Skeletal muscle tissue (tissue), 4 donors: ENCODE data around the gene KRTAP4-2. TPM values are rescaled to one million over a fixed set of nuclear protein-coding genes. Genes with fewer than 3 reads are reported as not detected.
"Not testable (repeated sequence)": the region's sequence is repeated elsewhere in the genome, so short reads cannot be mapped to it uniquely, and the experiment has no call there.

ENCODE experiments used
- H3K27ac ChIP-seq: one replicate; pipeline ENCODE4 v1.7.0; 2013; ENCODE audit warnings: mild to moderate bottlenecking, low read depth, low read length, inconsistent platforms
- H3K27me3 ChIP-seq, 3 donors: one replicate each; pipeline ENCODE4 v1.7.0; 2013; ENCODE audit warnings: low read length in 3 of 3; ENCODE audit not compliant: control insufficient read depth in 3 of 3, insufficient read depth in 3 of 3
- H3K36me3 ChIP-seq, 3 donors: one replicate each; pipeline ENCODE4 v1.7.0; 2013; ENCODE audit warnings: low read length in 3 of 3; ENCODE audit not compliant: control insufficient read depth in 3 of 3, insufficient read depth in 3 of 3
- H3K4me1 ChIP-seq, 3 donors: one replicate each; pipeline ENCODE4 v1.7.0; 2013; ENCODE audit warnings: low read length in 3 of 3, mild to moderate bottlenecking in 3 of 3; ENCODE audit not compliant: control insufficient read depth in 3 of 3, insufficient read depth in 3 of 3
- H3K4me3 ChIP-seq, 3 donors: one replicate each; pipeline ENCODE4 v1.7.0; 2013; ENCODE audit warnings: low read length in 3 of 3
- H3K9ac ChIP-seq, 3 donors: one replicate each; pipeline ENCODE4 v1.7.0; 2013; ENCODE audit warnings: low read length in 3 of 3, mild to moderate bottlenecking in 3 of 3, moderate library complexity in 2 of 3, low read depth in 1 of 3
- H3K9me3 ChIP-seq, 3 donors: one replicate each; pipeline ENCODE4 v1.7.0; 2013; ENCODE audit warnings: low read length in 3 of 3; ENCODE audit not compliant: control insufficient read depth in 3 of 3
- total RNA-seq: library from RNA; depleted of rRNA; stranded (reverse); fragments of >200 nt; gene quantifications from one replicate; pipeline ENCODE4 v1.2.3, GENCODE V29; 2014
- donor health status: Osteomylitis.

Gene KRTAP4-2
- total RNA-seq, 1 donor from 2014 or later, result not detected

- H3K9me3 ChIP-seq, result no peaks in the 10 kb centered on the region
- H3K27ac ChIP-seq, result no peak overlapping the region
- H3K36me3 ChIP-seq, result no peaks in the 10 kb centered on the region
- H3K27me3 ChIP-seq, result peaks cover 0 to 5% (median 0%) of the 10 kb centered on the region in 3 donors
- H3K4me3 ChIP-seq, result no peak overlapping the region
- no peak overlapping the region for H3K9ac ChIP-seq
- H3K4me1 ChIP-seq, result no peaks in the 10 kb centered on the region
These were observed 10.5 kb downstream of the KRTAP4-2 start for GRCh38 chr17:41167561-41167960.

GRCh38 chr17:41163828-41164227, 14.2 kb downstream of the KRTAP4-2 start:
- Histone ChIP-seq H3K27me3 (peaks cover 5 to 14% (median 6%) of the 10 kb centered on the region in 3 donors), H3K36me3 (no peaks in the 10 kb centered on the region), H3K9me3 (no peaks in the 10 kb centered on the region), H3K9ac (no peak overlapping the region), H3K4me3 (no peak overlapping the region), H3K4me1 (no peaks in the 10 kb centered on the region), H3K27ac (no peak overlapping the region)

- Histone ChIP-seq H3K4me3 (no peak within 1 kb of the TSS), H3K9ac (no peak within 1 kb of the TSS), H3K4me1 (no peaks in the 10 kb centered on the region), H3K36me3 (no peaks in the 10 kb centered on the region), H3K9me3 (no peaks in the 10 kb centered on the region), H3K27me3 (peaks cover 5 to 16% (median 8%) of the 10 kb centered on the region in 3 donors), H3K27ac (no peak within 1 kb of the TSS)
These were observed 17.4 kb downstream of the KRTAP4-2 start, which contains the start of gene KRTAP4-4 for GRCh38 chr17:41160648-41161047. Gene KRTAP4-4, minus strand, starts transcription at chr17:41160748. Its CDS starts 57 bp downstream, at chr17:41160691.

GRCh38 chr17:41160190-41160589, 17.8 kb downstream of the KRTAP4-2 start:
- H3K9ac ChIP-seq, H3K4me1 ChIP-seq, H3K36me3 ChIP-seq, H3K27ac ChIP-seq, H3K9me3 ChIP-seq, H3K4me3 ChIP-seq: not testable (repeated sequence)
- H3K27me3 ChIP-seq, result peaks cover 5 to 16% (median 8%) of the 10 kb centered on the region in 3 donors

GRCh38 chr17:41153856-41154255, 24.2 kb downstream of the KRTAP4-2 start:
- no peaks in the 10 kb centered on the region for H3K36me3 ChIP-seq
- H3K27me3 ChIP-seq, result peaks cover 2 to 4% (median 3%) of the 10 kb centered on the region in 3 donors
- H3K9ac ChIP-seq, result no peak overlapping the region
- no peak overlapping the region for H3K4me3 ChIP-seq
- H3K9me3 ChIP-seq, result no peaks in the 10 kb centered on the region
- no peak overlapping the region for H3K27ac ChIP-seq
- no peaks in the 10 kb centered on the region for H3K4me1 ChIP-seq

- Histone ChIP-seq H3K9me3 (no peaks in the 10 kb centered on the region), H3K4me1 (no peaks in the 10 kb centered on the region), H3K27ac (no peak overlapping the region), H3K27me3 (peaks cover 0 to 3% (median 2%) of the 10 kb centered on the region in 3 donors), H3K9ac (no peak overlapping the region), H3K36me3 (no peaks in the 10 kb centered on the region), H3K4me3 (no peak overlapping the region)
These were observed 26.5 kb downstream of the KRTAP4-2 start for GRCh38 chr17:41151525-41151924.

- Histone ChIP-seq H3K9me3 (no peaks in the 10 kb centered on the region), H3K36me3 (no peaks in the 10 kb centered on the region), H3K4me3 (no peak overlapping the region), H3K4me1 (no peaks in the 10 kb centered on the region), H3K9ac (no peak overlapping the region), H3K27me3 (peaks cover 0 to 3% (median 2%) of the 10 kb centered on the region in 3 donors), H3K27ac (no peak overlapping the region)
These were observed 28.0 kb downstream of the KRTAP4-2 start for GRCh38 chr17:41150026-41150425.

- Histone ChIP-seq H3K27ac (no peak within 1 kb of the TSS), H3K9ac (no peak within 1 kb of the TSS), H3K4me3 (no peak within 1 kb of the TSS), H3K9me3 (no peaks in the 10 kb centered on the region), H3K36me3 (no peaks in the 10 kb centered on the region), H3K4me1 (no peaks in the 10 kb centered on the region), H3K27me3 (peaks cover 0 to 3% (median 2%) of the 10 kb centered on the region in 3 donors)
These were observed 28.4 kb downstream of the KRTAP4-2 start, which contains the start of gene KRTAP4-5 for GRCh38 chr17:41149652-41149985. Gene KRTAP4-5, minus strand, starts transcription at chr17:41149825. Its CDS starts 58 bp downstream, at chr17:41149767.

- not testable (repeated sequence) for H3K27ac ChIP-seq, H3K27me3 ChIP-seq, H3K4me3 ChIP-seq, H3K9me3 ChIP-seq, H3K9ac ChIP-seq, H3K4me1 ChIP-seq, H3K36me3 ChIP-seq
These were observed 28.9 kb downstream of the KRTAP4-2 start for GRCh38 chr17:41148971-41149651.

GRCh38 chr17:41147531-41148204, 30.4 kb downstream of the KRTAP4-2 start:
- Histone ChIP-seq H3K4me1 (no peaks in the 10 kb centered on the region), H3K27ac (no peak overlapping the region), H3K9ac (no peak overlapping the region), H3K9me3 (peaks cover 0 to 5% (median 0%) of the 10 kb centered on the region in 3 donors), H3K27me3 (no peaks in the 10 kb centered on the region), H3K36me3 (no peaks in the 10 kb centered on the region), H3K4me3 (no peak overlapping the region)
